ENCODE measurements around the gene CREB5. TPM values are rescaled to one million over a fixed set of nuclear protein-coding genes. Genes with fewer than 3 reads are reported as not detected.

The CREB5 gene
- total RNA-seq, 6 donors from 2014 or later = 8.3 to 34.6 (median 15.3) TPM

GRCh38 chr7:28483908-28484605 lies 71.7 kb downstream of the CREB5 start:
- no peaks in the 10 kb centered on the region for H3K4me1 ChIP-seq
- no peaks in the 10 kb centered on the region for H3K36me3 ChIP-seq
- no peak for DNase-seq
- H3K27ac ChIP-seq = no peak overlapping the region
- no peak overlapping the region for H3K4me3 ChIP-seq
- no peaks in the 10 kb centered on the region for H3K9me3 ChIP-seq
- TF ChIP-seq POLR2AphosphoS5 (IDR thresholded peaks at IDR 0.05) = no peak
- no peak for TF ChIP-seq EP300 (IDR thresholded peaks at IDR 0.05)
- TF ChIP-seq POLR2A (IDR thresholded peaks at IDR 0.05) = no peak
- WGBS, 2 donors = 74 to 76% methylated on average over 2 of the region's 2 CpGs
- H3K27me3 ChIP-seq = no peaks in the 10 kb centered on the region
- no peak for ATAC-seq (ENCODE audit: low FRiP score in 2 of 2)

GRCh38 chr7:28484606-28484935 lies 72.3 kb downstream of the CREB5 start:
- H3K27ac ChIP-seq = no peak overlapping the region
- no peak for ATAC-seq (ENCODE audit: low FRiP score in 2 of 2)
- H3K4me3 ChIP-seq = no peak overlapping the region
- no peak for TF ChIP-seq EP300 (IDR thresholded peaks at IDR 0.05)
- TF ChIP-seq CTCF (IDR thresholded peaks at IDR 0.05) = no peak
- no peak for TF ChIP-seq POLR2AphosphoS5 (IDR thresholded peaks at IDR 0.05)
- no peak for TF ChIP-seq POLR2A (IDR thresholded peaks at IDR 0.05)
- no peaks in the 10 kb centered on the region for H3K36me3 ChIP-seq
- H3K27me3 ChIP-seq = no peaks in the 10 kb centered on the region
- no peaks in the 10 kb centered on the region for H3K4me1 ChIP-seq
- 90 to 95% methylated on average over 4 of the region's 4 CpGs for whole genome bisulfite sequencing, 2 donors
- no peaks in the 10 kb centered on the region for H3K9me3 ChIP-seq
- DNase-seq = no peak

- no peak for DNase-seq
- H3K4me1 ChIP-seq = no peaks in the 10 kb centered on the region
- ATAC-seq (ENCODE audit: low FRiP score in 2 of 2) = no peak
- H3K27ac ChIP-seq = no peak overlapping the region
- no peaks in the 10 kb centered on the region for H3K36me3 ChIP-seq
- no peak overlapping the region for H3K4me3 ChIP-seq
- H3K9me3 ChIP-seq = no peaks in the 10 kb centered on the region
- WGBS, 2 donors = 97 to 98% methylated on average over 4 of the region's 4 CpGs
- no peak for TF ChIP-seq EP300 (IDR thresholded peaks at IDR 0.05)
- TF ChIP-seq POLR2A (IDR thresholded peaks at IDR 0.05) = no peak
- no peak for TF ChIP-seq POLR2AphosphoS5 (IDR thresholded peaks at IDR 0.05)
- no peak for TF ChIP-seq CTCF (IDR thresholded peaks at IDR 0.05)
- no peaks in the 10 kb centered on the region for H3K27me3 ChIP-seq
Measured at GRCh38 chr7:28487487-28487886, 75.2 kb downstream of the CREB5 start.

DNA sequence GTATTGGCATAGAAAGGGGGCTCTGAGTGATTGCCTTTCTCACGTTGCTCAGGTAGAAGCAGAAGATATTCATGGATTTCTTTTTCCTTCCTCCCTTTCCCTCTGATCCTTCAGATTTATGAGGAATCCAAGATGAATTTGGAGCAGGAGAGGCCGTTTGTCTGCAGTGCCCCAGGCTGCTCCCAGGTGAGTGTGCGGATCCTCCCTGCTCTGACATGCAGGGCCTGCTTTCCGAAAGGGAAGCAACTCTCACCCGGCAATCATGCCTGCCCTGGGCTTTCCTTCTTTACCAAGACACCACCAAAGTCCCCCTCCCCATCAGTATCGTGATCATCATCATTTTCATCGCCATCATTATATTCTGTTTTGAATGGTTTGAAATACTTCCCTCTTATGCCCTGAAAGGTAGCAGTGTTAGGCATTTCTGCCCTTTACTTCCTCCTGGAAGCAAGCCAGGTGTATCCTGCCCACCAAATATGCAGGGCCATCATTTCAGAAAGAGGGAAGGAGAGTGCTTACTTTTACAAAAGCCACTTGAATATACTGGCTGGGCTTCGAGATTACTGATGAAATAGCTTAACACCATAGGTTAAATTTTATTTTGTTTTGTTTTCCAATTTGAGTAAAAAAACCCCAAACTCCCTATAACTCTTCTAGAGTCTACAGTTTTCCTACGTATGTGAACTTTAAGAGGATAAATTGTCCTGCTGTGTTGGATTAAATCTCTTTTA lies 75.9 kb downstream of the CREB5 start:
- H3K27ac ChIP-seq = no peak overlapping the region
- TF ChIP-seq CTCF (IDR thresholded peaks at IDR 0.05) = no peak
- 58 to 68% methylated on average over 9 of the region's 9 CpGs for WGBS, 2 donors
- no peaks in the 10 kb centered on the region for H3K36me3 ChIP-seq
- no peak overlapping the region for H3K4me3 ChIP-seq
- no peaks in the 10 kb centered on the region for H3K27me3 ChIP-seq
- no peak for DNase-seq
- no peaks in the 10 kb centered on the region for H3K9me3 ChIP-seq
- no peak for ATAC-seq (ENCODE audit: low FRiP score in 2 of 2)
- H3K4me1 ChIP-seq = no peaks in the 10 kb centered on the region

DNA sequence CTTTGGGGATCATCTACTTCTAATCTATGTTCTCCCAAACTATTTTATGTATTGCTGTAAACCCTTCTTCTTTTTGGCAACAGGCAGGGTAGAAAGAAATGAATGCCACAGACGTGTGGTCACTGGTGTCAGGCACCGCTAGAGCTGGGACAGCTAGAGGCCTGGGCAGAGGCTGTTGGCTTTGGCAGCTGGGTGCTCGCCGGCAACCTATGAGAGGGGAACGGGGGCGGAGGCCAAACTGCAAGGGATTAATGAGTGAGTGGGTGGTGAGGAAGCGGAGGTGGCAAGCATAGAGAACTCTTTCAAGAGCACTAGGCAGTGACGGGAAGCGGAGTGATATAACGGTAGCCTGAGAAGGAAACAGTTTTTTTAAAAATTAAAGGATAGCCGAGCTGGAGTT lies 78.5 kb downstream of the CREB5 start:
- TF ChIP-seq POLR2A (IDR thresholded peaks at IDR 0.05) (no peak), EP300 (IDR thresholded peaks at IDR 0.05) (no peak), POLR2AphosphoS5 (IDR thresholded peaks at IDR 0.05) (no peak), CTCF (IDR thresholded peaks at IDR 0.05) (no peak)

More for the DNA sequence above, 78.5 kb downstream of the CREB5 start:
- Histone ChIP-seq H3K27ac (no peak overlapping the region), H3K9me3 (no peaks in the 10 kb centered on the region), H3K36me3 (no peaks in the 10 kb centered on the region), H3K27me3 (no peaks in the 10 kb centered on the region), H3K4me3 (no peak overlapping the region), H3K4me1 (no peaks in the 10 kb centered on the region)
- peak in 1 of 2 donors; percentile 13 for DNase-seq
- 89 to 91% methylated on average over 11 of the region's 11 CpGs for WGBS, 2 donors
- ATAC-seq (ENCODE audit: low FRiP score in 2 of 2) = no peak
